SK-N-MC (cell line): ENCODE data around the gene TIPRL.
A peak's percentile ranks its signal among the peaks of the same experiment; 100 is the strongest.

Experiments used
- DNase-seq: peaks from one replicate; pipeline ENCODE4 v3.0.0-alpha.2; 2011; ENCODE audit warnings: low read depth, low spot score
- H3K27ac ChIP-seq: fragments of 200-600 bp; sonication (generic); 2 replicates; pipeline ENCODE4 v1.5.1; 2016; ENCODE audit warnings: mixed run types
- H3K36me3 ChIP-seq: fragments of 200-600 bp; sonication (generic); 2 replicates; pipeline ENCODE4 v1.6.1; 2017; ENCODE audit warnings: antibody characterized with exemption, low read length, mixed read lengths; ENCODE audit not compliant: insufficient read depth
- H3K4me3 ChIP-seq: fragments of 200-600 bp; sonication (generic); 2 replicates; pipeline ENCODE4 v1.5.1; 2016
- H3K9ac ChIP-seq: fragments of 200-600 bp; sonication (generic); 2 replicates; pipeline ENCODE4 v1.8.0; 2017; ENCODE audit warnings: mixed run types, mixed read lengths; ENCODE audit not compliant: insufficient read length
- H3K9me3 ChIP-seq: fragments of 200-600 bp; sonication (generic); 2 replicates; pipeline ENCODE4 v1.6.1; 2017; ENCODE audit warnings: low read depth, mild to moderate bottlenecking, antibody characterized with exemption, low read length, moderate library complexity, mixed read lengths
- EZH2 ChIP-seq: fragments of 200-600 bp; sonication (generic); IDR thresholded peaks from one replicate; pipeline ENCODE4 v1.6.1; 2017; ENCODE audit warnings: antibody characterized with exemption
- FOXP2 ChIP-seq: optimal IDR thresholded peaks from 2 replicates; pipeline ENCODE3; 2011; ENCODE audit warnings: mild to moderate bottlenecking, moderate library complexity; ENCODE audit not compliant: insufficient read depth; ENCODE audit errors: extremely low read length, control extremely low read depth
- POLR2AphosphoS5 ChIP-seq: IDR thresholded peaks from 2 replicates; pipeline ENCODE4 v1.6.1; 2012; ENCODE audit warnings: mild to moderate bottlenecking, low read depth, low read length, borderline replicate concordance

Gene TIPRL

DNA sequence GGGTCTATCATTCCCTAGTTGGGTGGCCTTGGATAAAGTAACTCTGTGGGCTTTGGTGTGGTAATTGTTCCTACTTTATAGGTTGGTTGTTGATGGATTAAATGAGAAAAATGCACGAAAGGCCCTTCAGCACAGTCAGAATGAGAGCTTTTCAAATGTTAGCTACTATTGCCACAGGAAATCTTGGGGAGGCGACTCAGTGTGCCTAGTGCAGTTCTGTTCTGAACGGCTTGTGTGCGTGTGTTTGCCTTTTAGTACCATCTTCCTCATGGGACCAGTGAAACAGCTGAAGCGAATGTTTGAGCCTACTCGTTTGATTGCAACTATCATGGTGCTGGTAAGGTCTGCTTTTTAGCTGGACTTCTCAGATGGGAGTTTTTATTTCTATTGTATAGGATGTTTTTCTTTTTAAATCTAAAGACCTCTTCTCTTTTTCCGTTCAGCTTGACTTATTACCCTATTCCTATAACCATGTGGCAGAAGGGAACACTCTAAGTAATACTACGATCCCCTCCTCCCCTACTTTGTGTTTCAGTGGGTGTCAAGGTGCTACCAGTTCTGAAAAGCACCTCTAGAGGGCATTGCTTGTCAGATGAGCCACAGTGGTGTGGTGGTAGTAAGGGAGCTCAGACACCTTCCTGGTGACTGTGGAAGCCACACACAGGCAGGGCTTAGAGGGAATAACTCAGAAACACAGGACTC is 56.2 kb downstream of the TIPRL start:
- no peak for DNase-seq
- H3K27ac ChIP-seq: no peak overlapping the region
- H3K36me3 ChIP-seq: peaks cover 67% of the 10 kb centered on the region
- no peaks in the 10 kb centered on the region for H3K9me3 ChIP-seq
- no peak overlapping the region for H3K9ac ChIP-seq
- no peak overlapping the region for H3K4me3 ChIP-seq
- TF ChIP-seq POLR2AphosphoS5 (no peak), FOXP2 (no peak), EZH2 (no peak)

DNA sequence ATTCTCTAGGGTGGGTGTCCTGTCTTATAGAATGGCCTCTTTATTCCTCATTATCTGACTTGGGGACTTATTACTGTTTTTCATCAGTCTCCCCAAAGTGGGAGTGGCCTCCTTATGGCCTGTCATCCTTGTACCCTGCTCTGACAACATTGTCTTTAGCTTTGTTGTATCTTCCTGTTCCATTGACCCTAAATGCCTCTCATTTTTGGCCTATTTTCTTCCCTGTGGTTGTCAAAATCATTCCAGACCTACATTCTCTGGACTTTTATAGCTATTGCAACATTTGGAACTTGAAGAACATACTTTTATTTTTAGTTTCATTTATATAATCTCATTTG is 56.8 kb downstream of the TIPRL start:
- no peak overlapping the region for H3K27ac ChIP-seq
- no peak overlapping the region for H3K9ac ChIP-seq
- H3K4me3 ChIP-seq: no peak overlapping the region
- H3K9me3 ChIP-seq: no peaks in the 10 kb centered on the region
- TF ChIP-seq POLR2AphosphoS5 (no peak), FOXP2 (no peak)
- no peak for DNase-seq
- peaks cover 72% of the 10 kb centered on the region for H3K36me3 ChIP-seq

DNA sequence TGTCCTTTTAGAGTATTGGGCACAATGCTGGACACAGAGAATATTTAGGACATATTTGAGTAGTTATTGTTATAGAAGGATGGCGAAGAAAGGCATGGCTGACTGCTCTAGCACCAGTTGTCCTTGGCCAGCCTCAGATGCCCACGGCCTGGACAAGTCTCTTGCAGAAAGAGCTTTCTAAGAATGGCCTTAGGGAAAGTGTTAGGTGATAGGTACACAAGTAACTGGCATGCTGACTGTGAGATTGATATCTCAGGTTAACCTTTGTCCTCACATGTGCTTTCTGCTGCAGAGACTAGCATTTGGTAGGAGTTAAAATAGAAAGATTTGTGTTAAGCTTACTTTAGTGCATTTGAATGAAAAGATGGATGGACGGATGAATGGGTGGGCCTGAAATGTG is 57.2 kb downstream of the TIPRL start:
- DNase-seq: no peak
- TF ChIP-seq EZH2 (no peak), POLR2AphosphoS5 (no peak), FOXP2 (no peak)
- Histone ChIP-seq H3K36me3 (peaks cover 76% of the 10 kb centered on the region), H3K27ac (no peak overlapping the region), H3K9ac (no peak overlapping the region), H3K9me3 (no peaks in the 10 kb centered on the region), H3K4me3 (no peak overlapping the region)

DNA sequence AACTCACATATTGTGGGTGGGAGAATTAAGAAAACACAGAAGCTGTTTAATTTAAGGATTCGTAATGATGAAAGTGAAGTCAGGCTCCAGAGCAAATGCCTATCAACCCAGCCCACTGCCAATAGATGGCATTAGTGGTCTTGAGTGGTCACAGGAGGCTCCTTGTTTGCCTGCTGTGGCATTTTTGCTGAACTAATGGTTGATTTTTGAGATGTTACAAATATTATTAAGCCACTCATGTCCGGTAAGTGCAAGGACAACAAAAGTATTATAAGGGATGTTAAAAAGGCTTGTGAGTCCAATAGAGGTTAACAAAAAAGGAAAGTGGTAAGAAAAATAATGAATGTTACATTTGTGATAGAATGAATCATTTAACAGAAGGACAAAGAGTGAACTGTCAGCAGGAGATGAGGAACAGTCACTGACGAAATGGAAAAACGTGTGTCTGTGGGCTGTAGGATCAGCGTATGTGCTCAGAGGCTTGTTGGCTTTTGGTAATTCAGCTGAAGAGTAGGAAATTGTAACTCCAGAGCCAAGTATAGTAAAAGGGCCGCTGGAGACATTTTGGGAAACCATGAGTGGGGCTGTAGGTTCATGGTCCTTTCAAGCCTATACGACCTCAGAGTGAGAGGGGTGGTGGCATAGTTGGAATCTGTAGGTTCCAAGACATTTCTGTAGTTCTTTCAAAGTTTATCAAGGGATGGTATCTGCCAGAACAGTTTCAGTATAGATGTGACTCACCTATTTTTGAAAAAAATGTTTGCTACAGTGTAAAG is 58.3 kb downstream of the TIPRL start:
- H3K9me3 ChIP-seq: no peaks in the 10 kb centered on the region
- DNase-seq: no peak
- no peak overlapping the region for H3K4me3 ChIP-seq
- H3K9ac ChIP-seq: no peak overlapping the region
- TF ChIP-seq POLR2AphosphoS5 (no peak), EZH2 (no peak), FOXP2 (no peak)
- H3K27ac ChIP-seq: no peak overlapping the region
- H3K36me3 ChIP-seq: peaks cover 80% of the 10 kb centered on the region

DNA sequence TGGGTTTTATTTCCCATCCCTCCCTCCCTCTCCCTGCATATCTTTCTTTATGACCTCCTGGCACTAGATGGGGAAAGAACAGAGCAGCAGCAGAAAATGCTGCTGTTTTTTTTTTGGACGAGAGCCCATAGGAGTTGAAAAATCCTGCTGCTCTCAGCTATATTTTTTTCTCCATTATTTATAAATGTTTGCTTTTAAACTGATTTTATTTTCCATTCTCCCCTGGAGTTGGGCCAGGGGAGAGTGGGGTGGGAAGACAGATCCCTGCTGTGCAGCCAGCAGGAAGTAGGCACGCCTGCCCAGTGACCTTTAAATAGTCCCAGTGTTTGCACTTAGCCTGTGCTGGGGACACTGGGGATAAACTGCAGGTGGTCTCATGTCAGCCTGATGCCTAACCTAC is 64.4 kb downstream of the TIPRL start:
- H3K27ac ChIP-seq: 0 out of 2 replicates have a peak overlapping the region, but pooled peaks have one; percentile 10
- DNase-seq: no peak
- H3K4me3 ChIP-seq: no peak overlapping the region
- no peak overlapping the region for H3K9ac ChIP-seq
- no peaks in the 10 kb centered on the region for H3K9me3 ChIP-seq
- H3K36me3 ChIP-seq: peaks cover 69% of the 10 kb centered on the region
- no peak for TF ChIP-seq FOXP2
- TF ChIP-seq POLR2AphosphoS5: no peak
- no peak for TF ChIP-seq EZH2

GRCh38 chr1:168243636-168244212 is 65.0 kb downstream of the TIPRL start:
- Histone ChIP-seq H3K9ac (no peak overlapping the region), H3K4me3 (no peak overlapping the region), H3K36me3 (peaks cover 67% of the 10 kb centered on the region), H3K27ac (no peak overlapping the region), H3K9me3 (no peaks in the 10 kb centered on the region)
- no peak for DNase-seq
- no peak for TF ChIP-seq EZH2
- no peak for TF ChIP-seq POLR2AphosphoS5
- no peak for TF ChIP-seq FOXP2

- TF ChIP-seq POLR2AphosphoS5: no peak
- TF ChIP-seq FOXP2: no peak
- no peak for DNase-seq
Measured at GRCh38 chr1:168245042-168245441, 66.3 kb downstream of the TIPRL start.

GRCh38 chr1:168246506-168246905 is 67.7 kb downstream of the TIPRL start:
- TF ChIP-seq POLR2AphosphoS5 (no peak), EZH2 (no peak), FOXP2 (no peak)
- no peak overlapping the region for H3K27ac ChIP-seq
- H3K9me3 ChIP-seq: no peaks in the 10 kb centered on the region
- DNase-seq: no peak
- peaks cover 63% of the 10 kb centered on the region for H3K36me3 ChIP-seq
- H3K4me3 ChIP-seq: no peak overlapping the region
- H3K9ac ChIP-seq: no peak overlapping the region

More at GRCh38 chr1:168245042-168245441, 66.3 kb downstream of the TIPRL start:
- Histone ChIP-seq H3K4me3 (no peak overlapping the region), H3K9me3 (no peaks in the 10 kb centered on the region), H3K27ac (no peak overlapping the region), H3K9ac (no peak overlapping the region), H3K36me3 (peaks cover 63% of the 10 kb centered on the region)
